ENCODE data around the gene ZNF394. TPM values are rescaled to one million over a fixed set of nuclear protein-coding genes. Genes with fewer than 3 reads are reported as not detected.

The ZNF394 gene
- total RNA-seq, 2 experiments from 2014 or later = 26.8 to 35.3 TPM

DNA sequence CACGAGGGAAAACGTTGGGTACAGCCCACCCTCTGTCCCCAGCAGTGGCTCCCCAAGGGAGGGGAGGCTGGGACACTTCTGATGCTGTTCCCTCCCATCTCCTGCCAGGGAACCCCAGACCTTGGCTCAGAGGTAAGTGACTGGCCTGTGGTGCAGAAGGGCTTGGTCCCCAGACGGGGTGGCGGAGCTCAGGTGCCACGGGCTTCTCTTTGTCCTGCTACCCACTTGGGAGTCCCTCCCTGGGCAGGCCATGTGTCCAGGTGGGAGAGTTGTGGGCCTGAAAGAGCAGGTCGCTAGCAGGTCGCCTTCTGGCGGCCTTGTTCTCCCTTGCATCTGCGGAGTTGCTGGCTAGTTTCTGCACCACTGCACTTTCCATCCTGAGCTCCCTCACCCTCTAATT is 44.2 kb downstream of the ZNF394 start:
- H3K4me3 ChIP-seq (ENCODE audit: low read depth, low read length, poor library complexity, severe bottlenecking) = no peak overlapping the region
- no peaks in the 10 kb centered on the region for H3K4me1 ChIP-seq (ENCODE audit: insufficient read depth, low read length, poor library complexity, severe bottlenecking)
- no TSS peak for BruUV-seq (replicated peaks)
- H3K9me2 ChIP-seq (ENCODE audit: insufficient read depth, low read length) = no peaks in the 10 kb centered on the region
- no peak overlapping the region for H3K4me2 ChIP-seq (ENCODE audit: low read length)
- no peak overlapping the region for H3K27ac ChIP-seq (ENCODE audit: low read depth, low read length, poor library complexity, severe bottlenecking)
- no peak for DNase-seq (ENCODE audit: low spot score)
- peaks cover 23% of the 10 kb centered on the region for H3K79me2 ChIP-seq (ENCODE audit: insufficient read depth, low read depth, low read length)
- no peak overlapping the region for H2AFZ ChIP-seq (ENCODE audit: low read length)
- peaks cover 97% of the 10 kb centered on the region for H3K36me3 ChIP-seq (ENCODE audit: insufficient read depth, low read length)
- ChIA-PET POLR2A (interaction anchor here (0.7 to 1.1 kb wide), 2 partner anchors 9 to 93 kb away, joined by 3 read pairs; no protein-coding TSS in a partner anchor), CTCF (ENCODE audit: unreplicated experiment) (no interaction called here)
- TF ChIP-seq EZH2phosphoT487 (IDR thresholded peaks at IDR 0.05; ENCODE audit: borderline replicate concordance, low read depth, low read length) = no peak
- TF ChIP-seq, protein P1, sequence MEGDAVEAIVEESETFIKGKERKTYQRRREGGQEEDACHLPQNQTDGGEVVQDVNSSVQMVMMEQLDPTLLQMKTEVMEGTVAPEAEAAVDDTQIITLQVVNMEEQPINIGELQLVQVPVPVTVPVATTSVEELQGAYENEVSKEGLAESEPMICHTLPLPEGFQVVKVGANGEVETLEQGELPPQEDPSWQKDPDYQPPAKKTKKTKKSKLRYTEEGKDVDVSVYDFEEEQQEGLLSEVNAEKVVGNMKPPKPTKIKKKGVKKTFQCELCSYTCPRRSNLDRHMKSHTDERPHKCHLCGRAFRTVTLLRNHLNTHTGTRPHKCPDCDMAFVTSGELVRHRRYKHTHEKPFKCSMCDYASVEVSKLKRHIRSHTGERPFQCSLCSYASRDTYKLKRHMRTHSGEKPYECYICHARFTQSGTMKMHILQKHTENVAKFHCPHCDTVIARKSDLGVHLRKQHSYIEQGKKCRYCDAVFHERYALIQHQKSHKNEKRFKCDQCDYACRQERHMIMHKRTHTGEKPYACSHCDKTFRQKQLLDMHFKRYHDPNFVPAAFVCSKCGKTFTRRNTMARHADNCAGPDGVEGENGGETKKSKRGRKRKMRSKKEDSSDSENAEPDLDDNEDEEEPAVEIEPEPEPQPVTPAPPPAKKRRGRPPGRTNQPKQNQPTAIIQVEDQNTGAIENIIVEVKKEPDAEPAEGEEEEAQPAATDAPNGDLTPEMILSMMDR (conservative IDR thresholded peaks at IDR 0.05; ENCODE audit: low read length) = no peak
- intact Hi-C loops (cut with micrococcal nuclease; ENCODE audit: unreplicated experiment) = no loop called here
- H3K9me3 ChIP-seq (ENCODE audit: low read length) = no peaks in the 10 kb centered on the region
- H4K20me1 ChIP-seq (ENCODE audit: insufficient read depth, low read length) = no peaks in the 10 kb centered on the region

DNA sequence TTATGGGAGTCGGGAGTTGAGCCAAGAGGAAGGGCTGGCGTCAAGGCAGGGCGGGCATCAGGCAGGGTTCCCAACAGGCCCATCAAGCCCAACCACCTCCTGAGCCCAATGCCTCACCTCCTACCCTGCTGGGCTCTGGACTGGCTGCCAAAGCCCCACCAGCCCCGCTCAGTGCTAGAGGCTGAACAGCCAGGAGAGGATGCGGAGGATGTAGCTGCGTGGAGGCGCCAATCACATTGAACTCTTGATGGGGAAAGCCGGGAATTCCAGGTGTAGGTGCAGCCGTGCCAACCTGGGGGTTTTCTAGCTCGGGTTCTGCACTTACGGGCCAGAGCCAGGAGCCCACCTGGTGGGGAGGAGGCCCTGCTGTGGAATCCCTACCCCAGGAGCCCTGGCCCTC is 47.0 kb downstream of the ZNF394 start:
- Histone ChIP-seq H3K79me2 (ENCODE audit: insufficient read depth, low read depth, low read length) (no peaks in the 10 kb centered on the region), H2AFZ (ENCODE audit: low read length) (no peak overlapping the region), H3K4me1 (ENCODE audit: insufficient read depth, low read length, poor library complexity, severe bottlenecking) (no peaks in the 10 kb centered on the region), H3K9me3 (ENCODE audit: low read length) (no peaks in the 10 kb centered on the region), H3K4me3 (ENCODE audit: low read depth, low read length, poor library complexity, severe bottlenecking) (no peak overlapping the region), H3K27ac (ENCODE audit: low read depth, low read length, poor library complexity, severe bottlenecking) (no peak overlapping the region), H3K4me2 (ENCODE audit: low read length) (no peak overlapping the region), H4K20me1 (ENCODE audit: insufficient read depth, low read length) (no peaks in the 10 kb centered on the region; the same call in 1 of the 2 replicates), H3K9me2 (ENCODE audit: insufficient read depth, low read length) (no peaks in the 10 kb centered on the region), H3K36me3 (ENCODE audit: insufficient read depth, low read length) (peaks cover 97% of the 10 kb centered on the region)
- intact Hi-C loops (cut with micrococcal nuclease; ENCODE audit: unreplicated experiment) = no loop called here
- ChIA-PET CTCF (ENCODE audit: unreplicated experiment) (no interaction called here), POLR2A (no interaction called here)
- no peak for DNase-seq (ENCODE audit: low spot score)
- TF ChIP-seq EZH2phosphoT487 (IDR thresholded peaks at IDR 0.05; ENCODE audit: borderline replicate concordance, low read depth, low read length) = no peak
- TF ChIP-seq, protein P1 (conservative IDR thresholded peaks at IDR 0.05; ENCODE audit: low read length) = no peak
- BruUV-seq (replicated peaks) = no TSS peak

DNA sequence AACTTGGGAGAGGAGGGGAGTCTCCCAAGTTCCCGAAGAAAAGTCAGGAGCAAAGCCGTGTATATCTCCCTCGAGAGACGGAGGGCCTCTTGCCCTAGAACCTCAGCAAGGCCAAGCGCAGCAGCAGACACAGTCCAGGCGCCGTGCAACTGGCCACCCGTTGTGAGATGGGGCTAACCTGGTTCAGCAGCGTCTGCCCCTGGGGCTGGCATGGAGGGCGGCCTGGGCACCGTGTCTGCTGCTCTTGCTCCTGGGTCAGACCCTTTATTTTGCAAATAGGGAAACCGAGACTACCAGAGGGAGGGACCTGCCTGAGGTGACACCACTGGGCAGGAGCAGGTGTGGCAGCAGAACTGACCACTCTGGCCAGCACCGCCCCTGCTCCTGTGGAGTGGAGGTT is 47.5 kb downstream of the ZNF394 start:
- no peak for TF ChIP-seq EZH2phosphoT487 (IDR thresholded peaks at IDR 0.05; ENCODE audit: borderline replicate concordance, low read depth, low read length)
- TF ChIP-seq, protein P1 (conservative IDR thresholded peaks at IDR 0.05; ENCODE audit: low read length) = no peak
- Histone ChIP-seq H3K4me3 (ENCODE audit: low read depth, low read length, poor library complexity, severe bottlenecking) (no peak overlapping the region), H3K9me2 (ENCODE audit: insufficient read depth, low read length) (no peaks in the 10 kb centered on the region), H4K20me1 (ENCODE audit: insufficient read depth, low read length) (no peaks in the 10 kb centered on the region; the same call in 1 of the 2 replicates), H2AFZ (ENCODE audit: low read length) (no peak overlapping the region), H3K4me1 (ENCODE audit: insufficient read depth, low read length, poor library complexity, severe bottlenecking) (no peaks in the 10 kb centered on the region), H3K4me2 (ENCODE audit: low read length) (no peak overlapping the region), H3K36me3 (ENCODE audit: insufficient read depth, low read length) (peaks cover 97% of the 10 kb centered on the region), H3K79me2 (ENCODE audit: insufficient read depth, low read depth, low read length) (no peaks in the 10 kb centered on the region), H3K27ac (ENCODE audit: low read depth, low read length, poor library complexity, severe bottlenecking) (no peak overlapping the region), H3K9me3 (ENCODE audit: low read length) (no peaks in the 10 kb centered on the region)
- ChIA-PET CTCF (ENCODE audit: unreplicated experiment) (no interaction called here), POLR2A (no interaction called here)
- intact Hi-C loops (cut with micrococcal nuclease; ENCODE audit: unreplicated experiment) = no loop called here
- no peak for DNase-seq (ENCODE audit: low spot score)
- no TSS peak for BruUV-seq (replicated peaks)

Measured in OCI-LY7 (cell line).